K562 (cell line): ENCODE measurements around the gene GIMAP8. TPM values are rescaled to one million over a fixed set of nuclear protein-coding genes. Genes with fewer than 3 reads are reported as not detected.

Source experiments
- ATAC-seq: fragments of 200-7000 bp; cut with Tn5 transposase; 3 replicates; pipeline ENCODE4 v1.9.1; 2020; ENCODE audit warnings: moderate library complexity
- BruUV-seq: library from RNA; stranded (reverse); fragments of 400-500 nt; replicated peaks from 2 replicates; lab custom pipeline; 2021; lab: Mats Ljungman, UMichigan
- CTCF ChIA-PET: fragments of 300-600 bp; formaldehyde crosslinking; extraction: SDS; loops from one replicate; lab custom pipeline; 2021; ENCODE audit warnings: low intra/inter-chr PET ratio; lab: Yijun Ruan, JAX
- POLR2A ChIA-PET: fragments of 300-600, 350-650 bp; sonication (Branson Sonifier 250); formaldehyde crosslinking; extraction: SDS; loops from one replicate; lab custom pipeline; 2021; ENCODE audit warnings: antibody characterized with exemption, inconsistent platforms; lab: Yijun Ruan, JAX
- DNase-seq, 4 experiments: peaks; one replicate each; pipeline versions ENCODE4 v3.0.0 to v3.0.0-alpha.2; 2011 to 2018; ENCODE audit warnings: low spot score in 3 of 4, mixed read lengths in 3 of 4; ENCODE audit errors: extremely low read depth in 1 of 4
- FAIRE-seq: peaks from 2 replicates; lab custom pipeline; 2011; peaks lifted over from hg19 to GRCh38; lab: Jason Lieb, UNC
- H2AFZ ChIP-seq: 2 replicates; pipeline ENCODE4 v1.6.0; 2011; ENCODE audit warnings: low read depth, low read length, control low read depth, inconsistent platforms
- H3K27ac ChIP-seq: fragments of 200-600 bp; 3 replicates; pipeline ENCODE4 v1.8.0; 2011; ENCODE audit warnings: low read depth, mild to moderate bottlenecking, control low read depth, inconsistent platforms, low read length, moderate library complexity, mixed read lengths; ENCODE audit errors: extremely low read depth
- H3K27me3 ChIP-seq, 2 experiments: fragments of 300-600 bp in 1 of 2; 2 replicates in 1 of 2; 3 replicates in 1 of 2; pipeline versions ENCODE4 v1.6.0 to v1.8.0; 2011; ENCODE audit warnings: inconsistent platforms in 2 of 2, low read length in 2 of 2, mild to moderate bottlenecking in 1 of 2, mixed read lengths in 1 of 2, moderate library complexity in 1 of 2; ENCODE audit not compliant: control insufficient read depth in 2 of 2, insufficient read depth in 2 of 2
- H3K36me3 ChIP-seq: fragments of 300-600 bp; 3 replicates; pipeline ENCODE4 v1.8.0; 2011; ENCODE audit warnings: mild to moderate bottlenecking, low read length, inconsistent platforms; ENCODE audit not compliant: control insufficient read depth, insufficient read depth
- H3K4me1 ChIP-seq, 2 experiments: fragments of 200-600 bp in 1 of 2; replicated peaks in 1 of 2; 2 replicates in 1 of 2; 3 replicates in 1 of 2; pipeline versions ENCODE4 v1.5.1 to v1.8.0; 2011; ENCODE audit warnings: inconsistent platforms in 2 of 2, low read length in 2 of 2, mild to moderate bottlenecking in 1 of 2, mixed read lengths in 1 of 2, moderate library complexity in 1 of 2; ENCODE audit not compliant: control insufficient read depth in 2 of 2, insufficient read depth in 2 of 2
- H3K4me2 ChIP-seq: 2 replicates; pipeline ENCODE4 v1.6.1; 2011; ENCODE audit warnings: low read length, control low read depth, inconsistent platforms, mixed read lengths; ENCODE audit not compliant: insufficient read depth
- H3K4me3 ChIP-seq: fragments of 200-600 bp; sonication (generic), shearing (Covaris generic); 2 replicates; pipeline ENCODE4 v1.5.1; 2016; ENCODE audit warnings: control low read depth, inconsistent platforms
- H3K79me2 ChIP-seq: fragments of 200-600 bp; 3 replicates; pipeline ENCODE4 v1.8.0; 2011; ENCODE audit warnings: low read length, inconsistent platforms; ENCODE audit not compliant: control insufficient read depth, insufficient read depth
- H3K9ac ChIP-seq, 2 experiments: 2 replicates each; pipeline versions ENCODE4 v1.6.0 to v1.6.1; 2011; ENCODE audit warnings: low read depth in 2 of 2, low read length in 2 of 2, control low read depth in 1 of 2, inconsistent platforms in 1 of 2, mild to moderate bottlenecking in 1 of 2, mixed read lengths in 1 of 2; ENCODE audit not compliant: insufficient read depth in 1 of 2
- H3K9me1 ChIP-seq: one replicate; pipeline ENCODE4 v1.6.0; 2011; ENCODE audit warnings: inconsistent platforms, mild to moderate bottlenecking, low read length, moderate library complexity; ENCODE audit not compliant: control insufficient read depth, insufficient read depth
- H3K9me3 ChIP-seq: replicated peaks from 2 replicates; pipeline ENCODE4 v1.5.1; 2011; ENCODE audit warnings: low read depth, low read length, inconsistent platforms; ENCODE audit not compliant: control insufficient read depth, insufficient read depth
- H4K20me1 ChIP-seq: replicated peaks from 2 replicates; pipeline ENCODE4 v1.6.1; 2011; ENCODE audit warnings: low read length, inconsistent platforms, mixed read lengths; ENCODE audit not compliant: control insufficient read depth, insufficient read depth
- PRDM10 ChIP-seq: fragments of 450-650 bp; IDR thresholded peaks from 2 replicates; pipeline ENCODE4 v1.6.1; 2018; ENCODE audit not compliant: partially characterized antibody
- SMAD3 ChIP-seq: fragments of 450-650 bp; formaldehyde crosslinking; conservative IDR thresholded peaks from 2 replicates; pipeline ENCODE4 v1.4.0; 2020; ENCODE audit warnings: mild to moderate bottlenecking
- WGBS: fragments of 100-300 bp; shearing (Covaris generic); methylation state at CpG from one replicate; pipeline ENCODE4 v1.1.6; 2016; ENCODE audit warnings: low coverage, mixed read lengths; ENCODE audit not compliant: insufficient coverage; ENCODE audit errors: missing lambda C conversion rate; 5-methylcytosine and 5-hydroxymethylcytosine counted together
- in situ Hi-C: fragments of 300-500 bp; cut with MboI; formaldehyde crosslinking; loops from 4 replicates; pipeline ENCODE4 v1.15.0; 2018; ENCODE audit warnings: inconsistent platforms, mixed read lengths
- intact Hi-C: fragments of 100-400 bp; cut with micrococcal nuclease; formaldehyde crosslinking; loops from 2 replicates; pipeline ENCODE4 v1.14.2; 2022
- polyA plus RNA-seq, 8 experiments: library from polyadenylated mRNA; depleted of rRNA in 4 of 8; stranded (reverse) in 5 of 8; unstranded in 3 of 8; fragments of >200 nt; fragmentation: Nextera tagmentation in 2 of 8; fragmentation: Illumina TruSeq in 1 of 8; extraction: Ambion mirVana in 2 of 8; extraction: Trizol in 1 of 8; gene quantifications; 2 replicates each; pipeline versions ENCODE4 v1.2.1 to v1.2.3, GENCODE V29; 2011 to 2014; ENCODE audit warnings: inconsistent platforms in 1 of 8, missing spikeins in 1 of 8
- total RNA-seq, 7 experiments: library from RNA; depleted of rRNA in 6 of 7; stranded (reverse); fragments of >200 nt in 6 of 7; fragmentation: Illumina TruSeq in 2 of 7; extraction: Trizol in 2 of 7; gene quantifications; 2 replicates each; pipeline versions ENCODE4 v1.2.1 to v1.2.3, GENCODE V29; 2011 to 2021; ENCODE audit warnings: low replicate concordance in 1 of 7

Gene GIMAP8
- total and polyA plus RNA-seq, 9 of the 15 experiments (the other 6 are each of a cell fraction or from before 2014, with no cell fraction given), result not detected

- Histone ChIP-seq H3K9me1 (no peaks in the 10 kb centered on the region), H3K27ac (no peak overlapping the region), H3K4me1 (peaks cover 21 to 27% of the 10 kb centered on the region in 2 experiments), H3K9me3 (no peaks in the 10 kb centered on the region), H3K36me3 (no peaks in the 10 kb centered on the region), H3K79me2 (no peaks in the 10 kb centered on the region), H3K9ac (no peak overlapping the region), H2AFZ (no peak overlapping the region), H3K27me3 (no peaks in the 10 kb centered on the region), H4K20me1 (no peaks in the 10 kb centered on the region), H3K4me2 (no peak overlapping the region), H3K4me3 (no peak overlapping the region)
- ChIA-PET POLR2A (interaction anchor here (0.6 to 1.3 kb wide), 5 partner anchors 12 to 313 kb away, joined by 3 to 5 read pairs (median 3); partner anchors contain the start of gene GIMAP8), CTCF (no interaction called here)
- FAIRE-seq (no peak), ATAC-seq (no peak), DNase-seq (peak in 1 of 4 experiments; percentile 10)
- in situ Hi-C loops, result no loop called here
- TF ChIP-seq PRDM10, result peak; percentile 14
- no peak for TF ChIP-seq SMAD3 (CRISPR knock-in tag)
- WGBS, result 22% methylated on average over 8 of the region's 8 CpGs
- BruUV-seq, result no TSS peak
- intact Hi-C loops, result no loop called here
Measured at GRCh38 chr7:150429699-150430098, 20.7 kb upstream of the GIMAP8 start.
